T-helper 1 cell treated with Interleukin-12 subunit alpha and Interleukin-12 subunit beta and Interleukin-4 antibody, amounts not matched to agents 30 μg/mL and 1 μg/mL, for 36 hours (primary cell): ENCODE measurements around the gene SYTL1.
A peak's percentile ranks its signal among the peaks of the same experiment; 100 is the strongest.
"Not testable (repeated sequence)": the region's sequence is repeated elsewhere in the genome, so short reads cannot be mapped to it uniquely, and the experiment has no call there.

Experiments used
- H3K27ac Mint-ChIP-seq: one replicate; pipeline ENCODE4 v1.8.0; 2021; ENCODE audit warnings: mild to moderate bottlenecking, mixed read lengths
- H3K27me3 Mint-ChIP-seq: one replicate; pipeline ENCODE4 v1.8.0; 2021; ENCODE audit warnings: low read depth, mixed read lengths
- H3K36me3 Mint-ChIP-seq: one replicate; pipeline ENCODE4 v1.8.0; 2021; ENCODE audit warnings: low read depth, mixed read lengths
- H3K4me1 Mint-ChIP-seq: one replicate; pipeline ENCODE4 v1.8.0; 2021; ENCODE audit warnings: low read depth, mixed read lengths
- H3K4me3 Mint-ChIP-seq: one replicate; pipeline ENCODE4 v1.8.0; 2021; ENCODE audit warnings: mild to moderate bottlenecking, moderate library complexity, mixed read lengths
- H3K9me3 Mint-ChIP-seq: one replicate; pipeline ENCODE4 v1.8.0; 2021; ENCODE audit warnings: mixed read lengths

The SYTL1 gene

GRCh38 chr1:27372808-27373690 lies 31.2 kb downstream of the SYTL1 start:
- peaks cover 9% of the 10 kb centered on the region for H3K4me1 Mint-ChIP-seq
- no peaks in the 10 kb centered on the region for H3K9me3 Mint-ChIP-seq
- no peak overlapping the region for H3K27ac Mint-ChIP-seq
- H3K27me3 Mint-ChIP-seq, result no peaks in the 10 kb centered on the region
- H3K36me3 Mint-ChIP-seq, result no peaks in the 10 kb centered on the region
- no peak overlapping the region for H3K4me3 Mint-ChIP-seq

- H3K27ac Mint-ChIP-seq, result no peak within 1 kb of the TSS
- H3K27me3 Mint-ChIP-seq, result no peaks in the 10 kb centered on the region
- no peaks in the 10 kb centered on the region for H3K36me3 Mint-ChIP-seq
- no peaks in the 10 kb centered on the region for H3K9me3 Mint-ChIP-seq
- no peak within 1 kb of the TSS for H3K4me3 Mint-ChIP-seq
- peaks cover 5% of the 10 kb centered on the region for H3K4me1 Mint-ChIP-seq
Observed at GRCh38 chr1:27374362-27375086, 32.7 kb downstream of the SYTL1 start, which contains the start of gene FCN3. Gene FCN3 (minus strand): TSS chr1:27374824. CDS start chr1:27374818, 6 bp downstream.

- H3K9me3 Mint-ChIP-seq, result no peaks in the 10 kb centered on the region
- H3K27ac Mint-ChIP-seq, result no peak overlapping the region
- H3K36me3 Mint-ChIP-seq, result no peaks in the 10 kb centered on the region
- H3K4me3 Mint-ChIP-seq, result no peak overlapping the region
- H3K4me1 Mint-ChIP-seq, result no peaks in the 10 kb centered on the region
- H3K27me3 Mint-ChIP-seq, result peaks cover 11% of the 10 kb centered on the region
Observed at GRCh38 chr1:27377760-27378495, 36.1 kb downstream of the SYTL1 start.

GRCh38 chr1:27379564-27380122 lies 37.8 kb downstream of the SYTL1 start:
- H3K4me1 Mint-ChIP-seq, result no peaks in the 10 kb centered on the region
- H3K27ac Mint-ChIP-seq, result no peak overlapping the region
- H3K9me3 Mint-ChIP-seq, result no peaks in the 10 kb centered on the region
- peaks cover 16% of the 10 kb centered on the region for H3K27me3 Mint-ChIP-seq
- H3K4me3 Mint-ChIP-seq, result no peak overlapping the region
- no peaks in the 10 kb centered on the region for H3K36me3 Mint-ChIP-seq

- H3K4me3 Mint-ChIP-seq, result no peak overlapping the region
- H3K27me3 Mint-ChIP-seq, result peaks cover 16% of the 10 kb centered on the region
- H3K9me3 Mint-ChIP-seq, result no peaks in the 10 kb centered on the region
- H3K36me3 Mint-ChIP-seq, result no peaks in the 10 kb centered on the region
- no peaks in the 10 kb centered on the region for H3K4me1 Mint-ChIP-seq
- H3K27ac Mint-ChIP-seq, result no peak overlapping the region
Observed at GRCh38 chr1:27380224-27380623, 38.4 kb downstream of the SYTL1 start.

- Mint-ChIP-seq H3K36me3 (no peaks in the 10 kb centered on the region), H3K4me3 (no peak overlapping the region), H3K9me3 (no peaks in the 10 kb centered on the region)
Observed at GRCh38 chr1:27380766-27381733, 39.2 kb downstream of the SYTL1 start.

GRCh38 chr1:27381969-27382762 lies 40.3 kb downstream of the SYTL1 start:
- Mint-ChIP-seq H3K36me3 (no peaks in the 10 kb centered on the region), H3K27ac (no peak overlapping the region), H3K4me1 (no peaks in the 10 kb centered on the region), H3K4me3 (no peak overlapping the region), H3K27me3 (peaks cover 24% of the 10 kb centered on the region), H3K9me3 (no peaks in the 10 kb centered on the region)

More at GRCh38 chr1:27380766-27381733, 39.2 kb downstream of the SYTL1 start:
- Mint-ChIP-seq H3K4me1 (no peaks in the 10 kb centered on the region), H3K27me3 (peaks cover 16% of the 10 kb centered on the region), H3K27ac (no peak overlapping the region)

- Mint-ChIP-seq H3K4me3 (no peak within 1 kb of the TSS), H3K27ac (peak within 1 kb of the TSS; percentile 26), H3K4me1 (no peaks in the 10 kb centered on the region), H3K27me3 (peaks cover 24% of the 10 kb centered on the region), H3K9me3 (no peaks in the 10 kb centered on the region), H3K36me3 (no peaks in the 10 kb centered on the region)
Observed at GRCh38 chr1:27383039-27383605, 41.3 kb downstream of the SYTL1 start, which contains the start of gene CD164L2. Gene CD164L2 (minus strand): TSS chr1:27383333. CDS start chr1:27383239, 94 bp downstream.

GRCh38 chr1:27383661-27384060 lies 41.8 kb downstream of the SYTL1 start:
- no peaks in the 10 kb centered on the region for H3K36me3 Mint-ChIP-seq
- no peak overlapping the region for H3K4me3 Mint-ChIP-seq
- H3K27ac Mint-ChIP-seq, result no peak overlapping the region
- peaks cover 2% of the 10 kb centered on the region for H3K4me1 Mint-ChIP-seq
- peaks cover 27% of the 10 kb centered on the region for H3K27me3 Mint-ChIP-seq
- H3K9me3 Mint-ChIP-seq, result no peaks in the 10 kb centered on the region

- peaks cover 35% of the 10 kb centered on the region for H3K27me3 Mint-ChIP-seq
Observed at GRCh38 chr1:27384797-27385196, 43.0 kb downstream of the SYTL1 start.

GRCh38 chr1:27388337-27389005 lies 46.6 kb downstream of the SYTL1 start:
- Mint-ChIP-seq H3K4me3 (no peak overlapping the region), H3K4me1 (peaks cover 12% of the 10 kb centered on the region), H3K9me3 (no peaks in the 10 kb centered on the region), H3K27me3 (peaks cover 30% of the 10 kb centered on the region), H3K27ac (no peak overlapping the region), H3K36me3 (no peaks in the 10 kb centered on the region)

More at GRCh38 chr1:27384797-27385196, 43.0 kb downstream of the SYTL1 start:
- H3K36me3 Mint-ChIP-seq, H3K9me3 Mint-ChIP-seq, H3K4me3 Mint-ChIP-seq, H3K27ac Mint-ChIP-seq, H3K4me1 Mint-ChIP-seq: not testable (repeated sequence)

- no peaks in the 10 kb centered on the region for H3K36me3 Mint-ChIP-seq
- peaks cover 22% of the 10 kb centered on the region for H3K27me3 Mint-ChIP-seq
- H3K4me3 Mint-ChIP-seq, result peak overlapping the region; percentile 72
- peak overlapping the region; percentile 84 for H3K27ac Mint-ChIP-seq
- no peaks in the 10 kb centered on the region for H3K9me3 Mint-ChIP-seq
- peaks cover 14% of the 10 kb centered on the region for H3K4me1 Mint-ChIP-seq
Observed at GRCh38 chr1:27391511-27392095, 49.8 kb downstream of the SYTL1 start.
